Thymus (tissue), 11 donors: Measurements from ENCODE around the gene SLC9A7. TPM values are rescaled to one million over a fixed set of nuclear protein-coding genes. Genes with fewer than 3 reads are reported as not detected.

Experiments
- DNase-seq, 9 donors: peaks; one replicate each; pipeline ENCODE4 v3.0.0-alpha.2; 2013; ENCODE audit warnings: low spot score in 9 of 9, low read depth in 6 of 9, missing footprints in 1 of 9
- H3K27ac ChIP-seq, 2 donors: one replicate each; pipeline ENCODE4 v1.5.1; 2013; ENCODE audit warnings: control low read depth in 1 of 2, low read depth in 1 of 2, low read length in 1 of 2, mild to moderate bottlenecking in 1 of 2, moderate library complexity in 1 of 2
- H3K27me3 ChIP-seq, 2 donors: one replicate each; pipeline ENCODE4 v1.5.1; 2013; ENCODE audit warnings: low read length in 1 of 2; ENCODE audit not compliant: control insufficient read depth in 2 of 2, insufficient read depth in 1 of 2
- H3K36me3 ChIP-seq, 2 donors: one replicate each; pipeline ENCODE4 v1.5.1; 2013; ENCODE audit warnings: low read length in 1 of 2, mild to moderate bottlenecking in 1 of 2, moderate library complexity in 1 of 2; ENCODE audit not compliant: control insufficient read depth in 2 of 2, insufficient read depth in 2 of 2
- H3K4me1 ChIP-seq, 2 donors: one replicate each; pipeline ENCODE4 v1.5.1; 2013; ENCODE audit warnings: low read length in 2 of 2; ENCODE audit not compliant: control insufficient read depth in 2 of 2, insufficient read depth in 2 of 2
- H3K4me3 ChIP-seq, 2 donors: one replicate each; pipeline ENCODE4 v1.5.1; 2013; ENCODE audit warnings: low read length in 2 of 2, control low read depth in 1 of 2, mild to moderate bottlenecking in 1 of 2
- H3K9me3 ChIP-seq, 2 donors: one replicate each; pipeline ENCODE4 v1.5.1; 2013; ENCODE audit warnings: low read length in 1 of 2, mild to moderate bottlenecking in 1 of 2; ENCODE audit not compliant: control insufficient read depth in 2 of 2, insufficient read depth in 1 of 2
- WGBS: extraction: QIAGEN DNeasy Blood & Tissue Kit; methylation state at CpG from one replicate; pipeline ENCODE4 v1.1.7; 2013; 5-methylcytosine and 5-hydroxymethylcytosine counted together
- polyA plus RNA-seq: library from polyadenylated mRNA; stranded (reverse); fragments of 200-250 nt; gene quantifications from one replicate; pipeline ENCODE4 v1.2.3, GENCODE V29; 2013
- total RNA-seq: library from RNA; stranded (reverse); fragments of 120-200 nt; gene quantifications from one replicate; pipeline ENCODE4 v1.2.4, GENCODE V29; 2013
- donor health status: healthy.

Gene SLC9A7
- total and polyA plus RNA-seq, 2 donors, result 3.5 to 10.3 TPM

GRCh38 chrX:46620505-46620904 lies 138.4 kb downstream of the SLC9A7 start:
- WGBS, result 98% methylated on average over 4 of the region's 4 CpGs
- DNase-seq, result no peak

GRCh38 chrX:46618947-46619346 lies 140.0 kb downstream of the SLC9A7 start:
- no peaks in the 10 kb centered on the region for H3K27me3 ChIP-seq
- no peaks in the 10 kb centered on the region for H3K36me3 ChIP-seq
- no peak overlapping the region for H3K4me3 ChIP-seq
- no peaks in the 10 kb centered on the region for H3K9me3 ChIP-seq
- DNase-seq, result no peak
- no peaks in the 10 kb centered on the region for H3K4me1 ChIP-seq
- no peak overlapping the region for H3K27ac ChIP-seq

More at GRCh38 chrX:46620505-46620904, 138.4 kb downstream of the SLC9A7 start:
- H3K9me3 ChIP-seq, result no peaks in the 10 kb centered on the region
- no peaks in the 10 kb centered on the region for H3K27me3 ChIP-seq
- no peaks in the 10 kb centered on the region for H3K4me1 ChIP-seq
- no peak overlapping the region for H3K4me3 ChIP-seq
- H3K36me3 ChIP-seq, result no peaks in the 10 kb centered on the region
- no peak overlapping the region for H3K27ac ChIP-seq

- Histone ChIP-seq H3K4me1 (no peaks in the 10 kb centered on the region), H3K27me3 (no peaks in the 10 kb centered on the region), H3K36me3 (no peaks in the 10 kb centered on the region), H3K4me3 (no peak overlapping the region), H3K27ac (no peak overlapping the region), H3K9me3 (no peaks in the 10 kb centered on the region)
- peak in 1 of 9 donors; percentile 5 for DNase-seq
These were observed 141.0 kb downstream of the SLC9A7 start for GRCh38 chrX:46617906-46618305.

- no peak overlapping the region for H3K4me3 ChIP-seq
- WGBS, result 70% methylated on average over 13 of the region's 13 CpGs
- peak in 3 of 9 donors; percentile 21 to 54 (median 36) for DNase-seq
These were observed 147.1 kb downstream of the SLC9A7 start for GRCh38 chrX:46611658-46612362.

GRCh38 chrX:46610070-46610658 lies 148.8 kb downstream of the SLC9A7 start:
- WGBS, result 90% methylated on average over 5 of the region's 5 CpGs
- H3K27me3 ChIP-seq, result no peaks in the 10 kb centered on the region
- H3K9me3 ChIP-seq, result no peaks in the 10 kb centered on the region
- no peak for DNase-seq
- H3K36me3 ChIP-seq, result no peaks in the 10 kb centered on the region
- no peak overlapping the region for H3K27ac ChIP-seq
- H3K4me1 ChIP-seq, result peaks cover 0 to 8% of the 10 kb centered on the region in 2 donors
- H3K4me3 ChIP-seq, result no peak overlapping the region

More at GRCh38 chrX:46611658-46612362, 147.1 kb downstream of the SLC9A7 start:
- H3K9me3 ChIP-seq, result no peaks in the 10 kb centered on the region
- peaks cover 0 to 8% of the 10 kb centered on the region in 2 donors for H3K4me1 ChIP-seq
- no peak overlapping the region for H3K27ac ChIP-seq
- no peaks in the 10 kb centered on the region for H3K36me3 ChIP-seq
- H3K27me3 ChIP-seq, result no peaks in the 10 kb centered on the region

GRCh38 chrX:46607916-46608315 lies 151.0 kb downstream of the SLC9A7 start:
- H3K4me3 ChIP-seq, result no peak overlapping the region
- WGBS, result 98% methylated on average over 11 of the region's 11 CpGs
- no peaks in the 10 kb centered on the region for H3K9me3 ChIP-seq
- H3K4me1 ChIP-seq, result peaks cover 0 to 8% of the 10 kb centered on the region in 2 donors
- DNase-seq, result no peak
- no peaks in the 10 kb centered on the region for H3K27me3 ChIP-seq
- no peaks in the 10 kb centered on the region for H3K36me3 ChIP-seq
- H3K27ac ChIP-seq, result no peak overlapping the region

GRCh38 chrX:46602468-46603102 lies 156.3 kb downstream of the SLC9A7 start:
- no peaks in the 10 kb centered on the region for H3K36me3 ChIP-seq
- H3K27me3 ChIP-seq, result no peaks in the 10 kb centered on the region
- no peaks in the 10 kb centered on the region for H3K4me1 ChIP-seq
- H3K9me3 ChIP-seq, result no peaks in the 10 kb centered on the region
- 99% methylated on average over 6 of the region's 6 CpGs for WGBS
- no peak overlapping the region for H3K27ac ChIP-seq
- H3K4me3 ChIP-seq, result no peak overlapping the region
- DNase-seq, result no peak

- Histone ChIP-seq H3K36me3 (no peaks in the 10 kb centered on the region), H3K4me1 (no peaks in the 10 kb centered on the region), H3K27me3 (no peaks in the 10 kb centered on the region), H3K9me3 (no peaks in the 10 kb centered on the region), H3K4me3 (no peak overlapping the region), H3K27ac (no peak overlapping the region)
- 91% methylated on average over 6 of the region's 6 CpGs for WGBS
- no peak for DNase-seq
These were observed 157.6 kb downstream of the SLC9A7 start for GRCh38 chrX:46601283-46601682.

DNA sequence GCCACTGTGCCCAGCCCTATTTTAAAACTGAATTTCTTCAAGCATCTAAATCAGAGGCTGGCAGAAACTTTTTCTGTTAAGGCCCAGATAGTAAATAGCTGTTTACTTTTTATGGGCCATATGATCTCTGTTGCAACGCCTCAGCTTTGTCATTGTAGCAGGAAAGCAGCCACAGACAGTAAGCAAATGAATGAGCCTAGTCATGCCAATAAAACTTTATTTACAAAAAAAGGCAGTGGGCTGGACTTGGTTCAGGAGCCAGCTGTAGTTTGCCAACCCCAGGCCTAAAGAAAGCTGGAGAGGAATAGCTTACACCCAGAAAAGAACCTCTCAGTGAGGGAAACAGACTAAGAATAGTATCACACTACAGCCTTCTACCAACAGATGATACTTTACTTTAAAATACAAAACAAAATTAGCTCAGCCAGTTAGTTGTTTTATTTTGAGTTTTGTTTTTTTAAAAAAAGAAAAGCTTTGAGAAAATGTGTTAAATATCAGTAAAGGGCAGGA lies 159.8 kb downstream of the SLC9A7 start:
- Histone ChIP-seq H3K27me3 (no peaks in the 10 kb centered on the region), H3K27ac (no peak overlapping the region), H3K4me1 (no peaks in the 10 kb centered on the region), H3K9me3 (no peaks in the 10 kb centered on the region), H3K36me3 (no peaks in the 10 kb centered on the region), H3K4me3 (no peak overlapping the region)
- no peak for DNase-seq
- WGBS, result 100% methylated on average over 1 of the region's 1 CpG
